Upper lobe of left lung (tissue), 4 donors: ENCODE data around the gene SMPD3.

Experiments
- EP300 ChIP-seq, 4 donors: sonication (generic); formaldehyde crosslinking; IDR thresholded peaks; one replicate each; pipeline ENCODE4 v1.5.1; 2017; ENCODE audit warnings: antibody characterized with exemption in 4 of 4, control low read depth in 2 of 4
- POLR2A ChIP-seq, 4 donors: fragments of 450-650 bp; IDR thresholded peaks; one replicate each; pipeline ENCODE4 v1.5.1; 2016 to 2017; ENCODE audit warnings: antibody characterized with exemption in 4 of 4, mild to moderate bottlenecking in 2 of 4
- TF ChIP-seq, protein P1 (sequence below), 6 experiments: fragments of 450-650 bp in 4 of 6; fragments of 200-600 bp in 2 of 6; sonication (generic) in 2 of 6; IDR thresholded peaks; one replicate each; pipeline ENCODE4 v1.5.1; 2016 to 2019; ENCODE audit warnings: antibody characterized with exemption in 6 of 6

DNA sequence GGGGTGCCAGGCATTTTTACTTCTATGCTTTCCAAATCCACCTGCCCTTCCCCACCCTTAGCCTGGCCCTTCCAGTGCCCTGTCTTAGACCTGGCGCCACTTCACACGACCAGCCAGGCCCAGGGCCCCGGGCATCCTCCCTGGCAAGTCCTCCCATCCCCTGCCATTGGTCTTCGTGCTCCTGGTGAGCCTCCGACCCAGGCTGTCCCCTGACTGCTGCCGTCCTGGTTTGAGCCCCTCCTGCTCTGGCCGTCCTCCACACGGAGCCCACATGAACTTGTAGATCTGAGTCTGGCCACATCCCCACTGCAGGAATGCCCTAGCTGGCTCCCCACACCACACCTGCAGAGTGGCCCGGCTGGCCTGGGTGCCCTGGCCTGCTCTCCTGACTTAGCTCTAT lies 93.5 kb downstream of the SMPD3 start:
- TF ChIP-seq, protein P1, sequence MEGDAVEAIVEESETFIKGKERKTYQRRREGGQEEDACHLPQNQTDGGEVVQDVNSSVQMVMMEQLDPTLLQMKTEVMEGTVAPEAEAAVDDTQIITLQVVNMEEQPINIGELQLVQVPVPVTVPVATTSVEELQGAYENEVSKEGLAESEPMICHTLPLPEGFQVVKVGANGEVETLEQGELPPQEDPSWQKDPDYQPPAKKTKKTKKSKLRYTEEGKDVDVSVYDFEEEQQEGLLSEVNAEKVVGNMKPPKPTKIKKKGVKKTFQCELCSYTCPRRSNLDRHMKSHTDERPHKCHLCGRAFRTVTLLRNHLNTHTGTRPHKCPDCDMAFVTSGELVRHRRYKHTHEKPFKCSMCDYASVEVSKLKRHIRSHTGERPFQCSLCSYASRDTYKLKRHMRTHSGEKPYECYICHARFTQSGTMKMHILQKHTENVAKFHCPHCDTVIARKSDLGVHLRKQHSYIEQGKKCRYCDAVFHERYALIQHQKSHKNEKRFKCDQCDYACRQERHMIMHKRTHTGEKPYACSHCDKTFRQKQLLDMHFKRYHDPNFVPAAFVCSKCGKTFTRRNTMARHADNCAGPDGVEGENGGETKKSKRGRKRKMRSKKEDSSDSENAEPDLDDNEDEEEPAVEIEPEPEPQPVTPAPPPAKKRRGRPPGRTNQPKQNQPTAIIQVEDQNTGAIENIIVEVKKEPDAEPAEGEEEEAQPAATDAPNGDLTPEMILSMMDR (IDR thresholded peaks at IDR 0.05), result no peak
- TF ChIP-seq POLR2A (IDR thresholded peaks at IDR 0.05) (no peak), EP300 (IDR thresholded peaks at IDR 0.05) (no peak)
